DMS 273 (cell line): ENCODE results near the gene RBM15.

Experiments
- DNase-seq: peaks from one replicate; lab custom pipeline; 2025; ENCODE audit not compliant: unreplicated experiment; lab: John Stamatoyannopoulos, UW

Gene RBM15, protein sequence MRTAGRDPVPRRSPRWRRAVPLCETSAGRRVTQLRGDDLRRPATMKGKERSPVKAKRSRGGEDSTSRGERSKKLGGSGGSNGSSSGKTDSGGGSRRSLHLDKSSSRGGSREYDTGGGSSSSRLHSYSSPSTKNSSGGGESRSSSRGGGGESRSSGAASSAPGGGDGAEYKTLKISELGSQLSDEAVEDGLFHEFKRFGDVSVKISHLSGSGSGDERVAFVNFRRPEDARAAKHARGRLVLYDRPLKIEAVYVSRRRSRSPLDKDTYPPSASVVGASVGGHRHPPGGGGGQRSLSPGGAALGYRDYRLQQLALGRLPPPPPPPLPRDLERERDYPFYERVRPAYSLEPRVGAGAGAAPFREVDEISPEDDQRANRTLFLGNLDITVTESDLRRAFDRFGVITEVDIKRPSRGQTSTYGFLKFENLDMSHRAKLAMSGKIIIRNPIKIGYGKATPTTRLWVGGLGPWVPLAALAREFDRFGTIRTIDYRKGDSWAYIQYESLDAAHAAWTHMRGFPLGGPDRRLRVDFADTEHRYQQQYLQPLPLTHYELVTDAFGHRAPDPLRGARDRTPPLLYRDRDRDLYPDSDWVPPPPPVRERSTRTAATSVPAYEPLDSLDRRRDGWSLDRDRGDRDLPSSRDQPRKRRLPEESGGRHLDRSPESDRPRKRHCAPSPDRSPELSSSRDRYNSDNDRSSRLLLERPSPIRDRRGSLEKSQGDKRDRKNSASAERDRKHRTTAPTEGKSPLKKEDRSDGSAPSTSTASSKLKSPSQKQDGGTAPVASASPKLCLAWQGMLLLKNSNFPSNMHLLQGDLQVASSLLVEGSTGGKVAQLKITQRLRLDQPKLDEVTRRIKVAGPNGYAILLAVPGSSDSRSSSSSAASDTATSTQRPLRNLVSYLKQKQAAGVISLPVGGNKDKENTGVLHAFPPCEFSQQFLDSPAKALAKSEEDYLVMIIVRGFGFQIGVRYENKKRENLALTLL

DNA sequence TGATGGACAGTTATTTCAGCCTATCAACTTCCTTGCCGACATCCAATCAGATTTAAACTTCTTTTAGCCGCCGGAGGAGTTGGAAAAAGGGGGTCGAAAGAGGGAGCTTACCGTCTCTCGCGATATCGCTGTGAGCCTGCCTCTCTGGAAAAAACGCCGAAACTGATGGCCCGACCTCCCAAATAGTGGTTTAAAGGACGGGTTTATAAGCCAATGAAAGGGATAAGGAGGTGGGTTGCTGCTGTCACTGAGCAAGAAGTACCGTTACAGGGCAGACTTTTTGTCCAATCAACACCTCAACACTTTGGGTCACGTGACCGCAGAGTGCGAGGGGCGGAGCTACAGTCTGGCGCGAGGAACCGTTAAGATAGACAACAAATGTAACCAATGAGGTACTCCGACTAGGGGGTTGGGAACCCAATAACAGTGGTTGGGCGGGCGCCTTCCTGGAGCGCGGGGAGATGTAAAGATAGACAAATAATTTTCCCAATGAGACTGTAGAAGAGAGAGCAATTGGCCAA, at the start of gene RBM15:
Gene RBM15 (plus strand): TSS at position 492 of the 521 bp plus-strand sequence. CDS start 29 bp downstream, at position 521.
- DNase-seq = peak; percentile 100

DNA sequence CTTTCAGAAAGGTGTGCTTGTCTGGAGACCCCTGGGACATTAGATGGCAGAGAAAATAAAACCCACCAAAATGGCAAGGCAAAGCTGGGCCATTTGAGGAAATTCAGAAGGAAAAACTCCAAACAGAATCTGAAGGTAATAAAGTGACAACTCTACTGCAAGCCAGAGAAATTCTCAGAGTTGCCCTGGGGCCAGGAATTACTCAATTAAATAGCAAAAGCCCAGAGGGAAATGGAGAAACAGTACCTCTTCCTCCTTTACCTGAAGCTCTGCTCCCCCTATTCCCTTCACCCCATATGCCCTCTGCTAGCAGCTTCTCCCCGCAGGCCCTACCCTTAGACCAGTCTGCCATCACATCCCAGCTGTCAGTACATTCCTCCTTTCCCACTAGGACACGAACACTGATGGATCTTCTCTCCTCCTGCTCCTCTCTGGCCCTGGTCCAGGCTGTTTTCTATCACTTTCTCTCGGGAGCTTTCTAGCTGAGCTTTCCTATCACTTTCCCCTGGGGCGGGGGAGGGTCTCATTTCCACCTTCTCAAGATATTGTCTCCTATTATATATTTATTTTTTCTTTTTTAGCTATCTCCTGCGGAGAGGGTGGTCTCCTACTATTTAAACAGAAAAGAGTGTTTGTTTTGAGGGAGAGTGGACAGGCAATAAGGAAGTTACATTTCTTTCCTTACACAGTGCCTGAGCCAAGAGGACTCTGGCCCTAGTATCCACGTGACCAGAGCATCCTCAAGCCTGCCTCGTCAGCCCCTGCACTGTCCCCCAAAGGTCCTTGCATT, 47.7 kb upstream of the RBM15 start:
- peak; percentile 47 for DNase-seq

DNA sequence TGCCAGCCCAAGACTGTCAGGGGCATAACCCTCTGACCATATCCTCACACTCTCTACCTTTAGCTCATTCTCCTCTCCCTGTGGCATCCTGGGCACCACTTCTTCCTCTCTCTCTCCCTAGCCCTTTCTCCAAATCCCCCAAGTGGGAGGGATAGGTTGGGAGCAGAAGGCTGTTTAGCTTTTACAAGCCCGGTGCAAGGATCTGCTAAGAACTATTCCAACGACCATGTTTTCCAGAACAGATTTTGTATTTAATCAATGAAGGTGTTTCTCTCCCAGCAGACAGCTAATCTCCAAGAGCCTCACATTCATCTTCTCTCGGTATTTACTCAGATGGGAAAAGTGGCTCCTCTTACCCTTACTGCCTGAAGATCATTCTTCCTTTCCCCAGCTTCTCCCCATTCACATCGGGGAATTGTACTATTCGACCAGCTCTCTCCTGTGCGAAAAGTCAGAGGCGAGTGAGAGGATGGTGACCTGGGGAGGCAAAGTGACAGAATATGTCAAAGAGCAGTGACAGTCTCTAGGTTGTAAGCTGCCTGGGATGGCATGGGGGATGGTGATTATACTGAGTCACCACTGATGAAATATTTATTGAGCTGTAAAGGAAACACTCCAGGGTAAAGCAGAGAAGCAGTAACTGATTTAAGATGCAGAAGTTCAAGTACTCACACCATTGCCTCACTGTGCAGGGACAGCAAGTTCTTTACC, 47.0 kb upstream of the RBM15 start:
- DNase-seq = peak; percentile 31

DNA sequence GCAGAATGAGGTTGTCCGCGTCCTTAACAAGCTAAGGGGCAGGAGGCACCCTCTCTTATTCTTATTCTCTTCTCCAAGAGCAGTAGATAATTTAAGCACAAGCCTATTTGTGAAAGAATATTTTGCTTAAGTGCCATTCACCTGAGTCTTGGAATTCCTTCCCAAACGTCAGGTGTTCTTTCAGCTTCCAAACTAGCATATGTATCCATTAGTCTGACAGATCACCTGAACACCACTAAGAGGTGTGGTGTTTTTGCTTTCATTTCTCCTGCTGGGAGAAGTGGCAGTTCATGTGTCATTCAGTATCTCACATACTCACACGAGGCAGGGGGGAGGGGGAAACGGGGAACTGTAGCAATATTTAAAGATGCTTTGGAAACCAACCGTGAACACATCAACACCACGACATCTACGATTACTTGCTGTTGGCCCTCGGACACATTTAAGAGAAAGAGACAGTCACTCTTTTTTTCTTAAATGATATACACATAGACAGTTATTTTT, 45.5 kb upstream of the RBM15 start:
- DNase-seq = no peak

DNA sequence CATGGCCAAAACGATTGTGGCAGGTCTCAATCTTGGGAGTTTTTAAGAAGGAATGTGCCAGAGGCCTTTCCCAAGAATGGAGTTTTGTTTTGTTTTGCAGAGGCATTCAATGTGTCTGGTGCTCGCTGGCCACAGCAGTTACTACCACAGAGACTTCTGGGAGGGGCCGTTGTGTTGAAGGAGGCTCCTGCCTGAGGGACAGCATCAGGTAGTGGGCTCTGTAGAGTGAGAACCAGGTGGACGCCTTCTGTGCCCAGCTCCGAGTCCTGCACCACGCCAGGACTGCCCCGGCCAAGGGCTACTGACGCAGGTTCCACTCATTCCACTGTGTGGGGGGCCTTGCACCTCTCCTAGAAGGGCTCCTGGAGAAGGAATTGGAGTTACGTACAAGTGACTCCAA, 44.9 kb upstream of the RBM15 start:
- no peak for DNase-seq

DNA sequence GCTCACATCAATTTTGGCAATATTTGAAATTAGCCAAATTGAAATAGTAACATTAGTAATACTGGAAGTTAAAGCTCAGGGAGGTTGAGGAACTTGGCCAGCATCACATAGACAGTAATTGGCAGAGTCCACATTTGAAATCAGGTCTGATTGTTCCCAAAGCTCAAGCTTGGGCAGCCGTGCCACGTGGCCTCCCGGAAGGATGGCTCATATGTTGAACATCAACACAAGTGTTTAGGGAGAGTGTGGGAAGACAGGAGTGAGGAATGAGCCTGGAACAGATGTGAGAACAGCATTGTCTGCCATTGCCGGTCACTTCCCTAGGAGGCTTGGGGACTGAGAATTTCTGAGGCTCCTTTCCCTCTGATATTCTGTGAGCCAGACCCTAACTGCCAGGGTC, 40.2 kb upstream of the RBM15 start:
- DNase-seq = no peak

DNA sequence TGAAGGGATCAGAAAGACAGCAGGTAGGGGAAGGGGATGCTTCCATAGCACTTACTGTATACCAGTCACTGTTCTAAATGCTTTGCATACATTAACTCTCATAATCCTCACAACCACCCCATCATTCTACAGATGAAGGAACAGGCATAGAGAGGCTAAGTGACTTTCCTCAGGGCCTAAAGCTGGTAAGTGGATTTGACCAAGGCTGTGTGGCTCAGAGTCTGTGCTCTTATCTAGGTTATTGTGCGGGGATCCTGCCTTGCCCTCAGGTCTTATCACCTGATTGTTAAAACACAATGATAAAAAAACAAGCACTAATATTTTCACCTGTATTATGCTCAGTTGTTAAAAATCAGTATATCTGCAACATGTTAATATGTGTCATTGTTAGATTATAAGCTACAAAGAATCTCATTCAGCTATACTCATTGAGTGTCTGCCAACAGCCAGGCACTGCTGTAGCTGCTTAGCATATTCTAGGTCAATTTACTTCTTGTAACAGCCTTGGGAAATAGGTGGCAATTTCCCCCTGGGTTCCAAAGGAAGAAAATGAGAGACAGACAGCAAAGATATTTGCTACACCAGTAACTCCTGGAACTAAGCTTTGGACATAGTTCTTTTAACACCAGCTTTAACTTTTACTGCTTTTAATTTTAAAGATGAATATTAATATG, 38.6 kb upstream of the RBM15 start:
- DNase-seq = no peak

DNA sequence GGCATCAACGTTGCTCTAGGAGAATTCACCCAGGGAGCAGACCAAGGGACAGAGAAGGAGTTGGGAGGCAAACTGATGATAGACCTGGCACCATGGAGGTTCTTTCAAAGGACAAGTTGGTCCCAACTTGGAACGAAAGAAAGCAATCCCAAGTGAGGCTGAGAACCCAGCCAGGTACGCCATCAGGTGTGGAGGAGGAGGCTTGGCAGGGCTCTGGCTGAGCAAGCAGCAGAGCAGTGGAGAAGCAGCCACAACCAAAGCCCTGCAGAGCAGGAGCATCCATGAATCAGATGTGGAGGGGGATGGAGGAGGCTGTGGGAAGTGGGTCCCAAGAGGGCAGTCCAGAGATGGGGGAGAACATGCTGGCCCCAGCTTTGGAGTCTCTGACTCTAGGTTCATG, 36.3 kb upstream of the RBM15 start:
- DNase-seq = no peak

DNA sequence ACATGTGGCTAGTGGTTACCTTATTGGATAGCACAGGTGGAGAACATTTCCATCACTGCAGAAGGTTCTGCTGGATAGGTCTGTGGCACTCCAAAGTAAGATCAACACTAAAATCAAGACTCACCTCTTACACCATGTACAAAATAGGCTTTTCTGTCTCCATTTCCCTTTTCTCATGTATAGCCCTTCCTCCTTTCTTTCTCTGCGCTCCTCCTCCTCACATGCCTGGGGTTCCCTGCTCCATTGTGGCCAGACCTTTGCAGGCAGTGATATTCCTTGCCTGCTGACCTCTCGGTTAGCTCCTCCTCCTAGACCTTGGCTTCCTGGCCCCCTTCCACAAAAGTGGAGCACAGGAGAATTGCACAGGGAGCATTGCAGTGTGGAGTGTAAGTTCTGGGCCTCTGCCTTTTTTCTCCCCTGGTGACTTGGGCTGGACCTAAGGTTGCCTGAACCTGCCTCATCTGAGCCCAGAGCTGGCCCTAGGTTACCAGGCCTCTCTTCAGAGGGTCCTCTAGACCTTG, 33.2 kb upstream of the RBM15 start:
- no peak for DNase-seq

DNA sequence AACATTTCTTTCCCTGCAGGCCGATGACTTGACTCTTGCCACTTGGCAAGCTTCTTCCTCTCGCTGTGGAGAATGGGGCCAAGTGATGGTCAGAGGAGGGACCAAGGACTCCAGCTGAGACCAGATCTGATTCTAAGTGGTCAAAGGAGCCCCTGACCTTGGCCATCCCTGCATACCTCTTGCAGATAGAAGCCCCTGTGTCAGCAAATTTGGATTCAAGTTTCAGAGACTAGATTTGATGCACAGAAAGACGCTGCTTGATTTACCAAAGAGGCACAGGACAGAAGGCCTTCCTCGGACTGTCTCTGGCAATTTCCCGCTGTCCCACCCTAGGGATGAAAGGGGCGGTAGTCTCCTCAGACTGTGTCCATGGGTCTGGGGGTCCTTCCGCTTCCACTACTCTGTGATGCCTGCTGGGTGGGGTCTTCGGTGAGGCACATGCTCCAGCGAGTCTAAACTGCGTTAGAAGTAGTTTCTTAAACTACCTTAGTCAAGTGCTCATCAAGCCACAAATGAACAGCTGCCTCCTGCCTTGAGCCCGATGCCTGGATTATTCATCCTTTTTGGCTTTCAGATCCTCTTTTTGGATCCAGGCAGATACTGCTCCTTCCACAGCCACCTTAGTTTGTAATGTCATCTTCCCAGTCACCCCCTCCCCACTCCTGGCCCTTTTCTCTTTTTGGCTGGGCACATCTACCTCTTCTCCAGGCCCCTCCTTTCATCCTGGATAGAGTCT, 31.8 kb upstream of the RBM15 start:
- DNase-seq = no peak

DNA sequence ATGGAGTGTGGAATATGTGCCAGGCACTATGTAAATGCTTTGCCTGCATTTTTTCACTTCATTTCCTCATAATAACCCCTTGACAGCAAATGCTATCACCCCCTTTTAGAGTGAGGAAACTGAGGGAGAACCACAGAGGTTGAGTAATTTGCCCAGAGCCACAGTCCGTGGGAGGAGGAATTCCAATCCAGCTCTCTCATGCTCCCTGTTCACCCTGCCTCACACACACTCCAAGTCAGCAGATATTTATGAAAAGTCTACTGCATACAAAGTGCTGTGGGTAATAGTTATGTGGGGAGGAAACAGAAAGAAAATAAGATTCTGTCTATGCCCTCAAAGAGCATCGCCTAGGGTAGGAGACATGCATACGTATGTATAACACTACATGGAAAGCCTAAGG, 30.9 kb upstream of the RBM15 start:
- no peak for DNase-seq

DNA sequence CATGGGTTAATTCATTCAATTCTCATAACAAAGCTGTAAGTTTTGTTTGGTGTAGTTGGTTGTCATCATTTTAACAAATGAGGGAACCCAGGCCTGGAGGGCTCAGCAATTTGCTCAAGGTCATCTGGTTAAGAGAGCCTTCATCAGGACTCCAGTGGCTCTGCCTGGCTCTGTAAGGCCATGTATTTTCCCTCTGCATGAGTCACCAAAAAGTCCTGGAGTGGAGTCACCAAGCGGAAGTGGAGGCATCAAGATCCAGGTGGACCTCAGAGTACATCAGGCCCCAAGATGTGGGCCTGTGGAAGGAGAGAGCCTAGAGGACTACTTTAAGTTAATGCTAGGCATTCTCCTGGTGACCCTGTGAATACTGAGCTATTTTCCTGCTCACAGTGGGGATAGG, 30.0 kb upstream of the RBM15 start:
- DNase-seq = peak; percentile 32

DNA sequence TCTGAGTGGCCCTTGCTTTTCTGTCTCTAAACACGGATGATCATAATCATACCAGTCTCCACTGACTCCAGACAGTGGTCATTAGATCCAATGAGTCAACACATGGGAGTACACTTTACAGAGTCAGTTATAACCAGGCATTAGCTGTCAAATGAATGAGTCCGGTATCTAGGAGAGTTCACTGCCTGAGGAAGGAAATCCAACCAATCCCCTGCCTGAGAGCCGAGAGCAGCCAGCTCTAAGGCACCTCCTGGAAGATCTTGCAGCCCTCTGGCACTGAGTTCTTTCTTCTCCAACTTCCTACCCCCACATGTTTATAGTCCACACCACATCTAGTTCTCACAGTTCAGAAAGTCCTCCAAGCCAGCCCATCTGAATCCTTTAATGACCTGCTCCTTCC, 29.4 kb upstream of the RBM15 start:
- DNase-seq = peak; percentile 61

DNA sequence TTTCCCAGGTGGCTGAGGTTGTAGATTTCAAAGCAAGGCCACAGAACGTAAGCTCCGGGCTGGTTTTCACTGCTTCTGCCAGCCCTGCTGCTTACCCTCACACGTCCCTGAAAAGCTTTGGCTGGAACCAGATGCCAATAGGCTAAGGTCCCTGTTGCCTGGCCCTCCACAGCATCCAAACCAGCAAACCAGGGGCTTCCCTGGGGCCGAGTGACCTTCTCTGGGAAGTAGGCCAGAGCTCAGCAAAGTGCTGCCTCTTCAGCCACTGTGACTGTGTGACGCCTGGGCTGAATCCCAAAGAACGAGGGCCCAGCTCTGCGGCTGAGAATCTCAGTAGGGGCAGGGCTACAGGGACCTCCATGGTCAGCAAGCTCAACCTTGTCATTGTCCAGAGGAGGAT, 28.9 kb upstream of the RBM15 start:
- DNase-seq = peak; percentile 35

DNA sequence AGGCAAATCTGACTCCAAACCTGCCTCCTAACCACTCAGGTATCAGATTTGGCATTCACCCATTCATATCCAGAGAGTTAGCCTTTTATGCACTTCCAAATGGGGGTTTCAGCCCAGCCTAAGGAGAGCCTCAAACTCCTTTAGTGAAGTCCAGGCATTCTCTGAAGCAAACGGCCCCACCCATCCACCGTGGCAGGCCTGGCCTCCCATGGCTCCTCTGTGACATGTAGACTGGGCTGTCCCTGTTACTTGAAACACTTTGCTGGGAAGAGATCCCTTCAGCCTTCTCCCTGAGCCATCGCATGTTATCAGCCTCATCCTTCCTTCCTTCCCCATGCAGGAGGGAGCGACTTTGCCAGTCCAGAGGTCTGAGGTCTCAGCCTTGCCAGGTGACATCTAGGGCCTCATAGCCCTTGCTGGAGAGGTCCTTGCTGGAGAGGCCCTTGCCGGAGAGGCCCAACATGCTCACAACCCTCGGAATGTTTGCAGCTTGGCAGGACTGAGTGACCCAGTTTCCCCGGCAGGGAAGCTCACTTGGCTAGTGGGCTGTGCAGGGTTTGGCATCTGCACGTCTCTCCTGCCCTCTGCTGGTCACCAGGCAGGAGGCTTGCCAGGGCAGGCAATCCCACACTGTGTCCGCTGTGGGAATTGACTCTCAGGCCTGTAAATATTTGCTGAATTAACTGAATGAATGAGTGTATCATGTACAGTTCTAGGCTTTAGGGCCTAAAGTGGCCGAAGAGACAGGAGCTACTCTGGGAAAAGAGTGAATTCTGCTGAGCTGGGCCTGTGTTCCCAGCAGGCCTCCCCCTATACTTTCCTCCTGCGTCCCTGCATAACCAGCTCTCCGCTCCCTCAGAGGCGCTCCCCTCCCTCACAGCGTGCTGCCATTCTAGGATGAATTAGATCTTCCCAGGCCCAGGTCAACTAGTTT, 26.7 kb upstream of the RBM15 start:
- DNase-seq = peak; percentile 88

DNA sequence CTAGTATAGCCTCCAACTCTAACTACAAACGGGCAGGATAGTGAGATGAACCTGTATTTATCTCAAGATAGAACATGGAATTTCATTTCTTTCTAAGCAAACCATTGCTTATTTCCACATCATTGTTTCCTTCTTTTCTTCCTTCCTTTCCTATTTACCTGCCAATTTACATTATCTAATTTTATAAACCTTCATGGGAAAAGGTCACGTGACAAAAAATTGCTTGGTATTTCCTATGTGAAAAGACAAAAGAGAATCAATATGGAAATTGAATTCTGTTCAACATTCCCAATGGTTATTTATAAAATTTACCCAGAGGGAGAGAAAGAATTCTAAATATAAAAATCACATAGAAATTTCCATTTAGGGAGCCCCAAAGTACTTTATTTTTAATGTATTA, 22.4 kb upstream of the RBM15 start:
- no peak for DNase-seq

DNA sequence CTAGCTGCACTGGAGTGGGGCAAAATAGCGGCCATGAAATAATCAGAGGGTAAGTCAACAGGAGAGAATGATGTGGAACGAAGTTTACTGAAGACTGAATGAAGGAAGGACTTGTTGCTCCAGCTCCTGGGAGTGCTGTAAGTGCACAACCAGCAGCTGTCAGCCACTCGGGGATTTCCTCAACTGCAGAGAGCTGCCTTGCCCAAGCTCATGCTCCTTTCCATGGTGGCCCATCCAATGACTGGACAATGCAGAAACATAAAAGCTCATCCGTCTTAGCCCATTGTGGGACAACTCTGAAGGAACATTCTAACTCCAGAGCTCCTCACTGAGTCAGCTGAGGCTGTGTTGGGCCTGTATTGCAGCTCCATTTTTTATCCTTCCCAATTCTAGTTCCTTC, 21.1 kb upstream of the RBM15 start:
- no peak for DNase-seq
